ENCODE results near the gene APOA4. TPM values are rescaled to one million over a fixed set of nuclear protein-coding genes. Genes with fewer than 3 reads are reported as not detected.

Gene APOA4
- total and polyA plus RNA-seq, 2 of the 13 experiments (the other 11 are each of a cell fraction or from before 2014, with no cell fraction given): 3.8 to 7.2 TPM

DNA sequence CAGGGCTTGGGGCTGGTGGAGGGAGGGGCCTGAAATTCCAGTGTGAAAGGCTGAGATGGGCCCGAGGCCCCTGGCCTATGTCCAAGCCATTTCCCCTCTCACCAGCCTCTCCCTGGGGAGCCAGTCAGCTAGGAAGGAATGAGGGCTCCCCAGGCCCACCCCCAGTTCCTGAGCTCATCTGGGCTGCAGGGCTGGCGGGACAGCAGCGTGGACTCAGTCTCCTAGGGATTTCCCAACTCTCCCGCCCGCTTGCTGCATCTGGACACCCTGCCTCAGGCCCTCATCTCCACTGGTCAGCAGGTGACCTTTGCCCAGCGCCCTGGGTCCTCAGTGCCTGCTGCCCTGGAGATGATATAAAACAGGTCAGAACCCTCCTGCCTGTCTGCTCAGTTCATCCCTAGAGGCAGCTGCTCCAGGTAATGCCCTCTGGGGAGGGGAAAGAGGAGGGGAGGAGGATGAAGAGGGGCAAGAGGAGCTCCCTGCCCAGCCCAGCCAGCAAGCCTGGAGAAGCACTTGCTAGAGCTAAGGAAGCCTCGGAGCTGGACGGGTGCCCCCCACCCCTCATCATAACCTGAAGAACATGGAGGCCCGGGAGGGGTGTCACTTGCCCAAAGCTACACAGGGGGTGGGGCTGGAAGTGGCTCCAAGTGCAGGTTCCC lies 6.5 kb upstream of the APOA4 start, which contains the start of gene APOC3 (continued):
- TF ChIP-seq, protein P1, sequence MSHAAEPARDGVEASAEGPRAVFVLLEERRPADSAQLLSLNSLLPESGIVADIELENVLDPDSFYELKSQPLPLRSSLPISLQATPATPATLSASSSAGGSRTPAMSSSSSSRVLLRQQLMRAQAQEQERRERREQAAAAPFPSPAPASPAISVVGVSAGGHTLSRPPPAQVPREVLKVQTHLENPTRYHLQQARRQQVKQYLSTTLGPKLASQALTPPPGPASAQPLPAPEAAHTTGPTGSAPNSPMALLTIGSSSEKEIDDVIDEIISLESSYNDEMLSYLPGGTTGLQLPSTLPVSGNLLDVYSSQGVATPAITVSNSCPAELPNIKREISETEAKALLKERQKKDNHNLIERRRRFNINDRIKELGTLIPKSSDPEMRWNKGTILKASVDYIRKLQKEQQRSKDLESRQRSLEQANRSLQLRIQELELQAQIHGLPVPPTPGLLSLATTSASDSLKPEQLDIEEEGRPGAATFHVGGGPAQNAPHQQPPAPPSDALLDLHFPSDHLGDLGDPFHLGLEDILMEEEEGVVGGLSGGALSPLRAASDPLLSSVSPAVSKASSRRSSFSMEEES (CRISPR knock-in tag; IDR thresholded peaks at IDR 0.05): 0 out of 2 replicates have a peak, but pooled peaks have one; percentile 15
- TF ChIP-seq MXD4 (CRISPR knock-in tag; IDR thresholded peaks at IDR 0.05) (peak; percentile 48; the same call in 1 of the 2 replicates), ZNF678 (CRISPR knock-in tag; IDR thresholded peaks at IDR 0.05) (no peak; the same call in 1 of the 2 replicates), HNRNPH1 (optimal IDR thresholded peaks at IDR 0.05; ENCODE audit: low read depth, low read length) (peak; percentile 35), PRMT3 (CRISPR knock-in tag; IDR thresholded peaks at IDR 0.05; ENCODE audit: borderline replicate concordance, low read depth) (no peak), HMG20A (CRISPR knock-in tag; IDR thresholded peaks at IDR 0.05; ENCODE audit: borderline replicate concordance) (peak; percentile 22; the same call in 1 of the 2 replicates), ZNF75D (CRISPR knock-in tag; IDR thresholded peaks at IDR 0.05; ENCODE audit: borderline replicate concordance) (no peak), PHF21A (CRISPR knock-in tag; IDR thresholded peaks at IDR 0.05) (peak; percentile 89), ZNF326 (CRISPR knock-in tag; IDR thresholded peaks at IDR 0.05; ENCODE audit: borderline replicate concordance) (no peak), REXO4 (CRISPR knock-in tag; IDR thresholded peaks at IDR 0.05; ENCODE audit: borderline replicate concordance) (no peak), KLF13 (CRISPR knock-in tag; IDR thresholded peaks at IDR 0.05) (no peak), HDAC2 (CRISPR knock-in tag; IDR thresholded peaks at IDR 0.05) (peak; percentile 60), NPAS2 (CRISPR knock-in tag; IDR thresholded peaks at IDR 0.05; ENCODE audit: borderline replicate concordance) (no peak), ZNF44 (CRISPR knock-in tag; IDR thresholded peaks at IDR 0.05) (no peak)
- TF ChIP-seq, protein P2, sequence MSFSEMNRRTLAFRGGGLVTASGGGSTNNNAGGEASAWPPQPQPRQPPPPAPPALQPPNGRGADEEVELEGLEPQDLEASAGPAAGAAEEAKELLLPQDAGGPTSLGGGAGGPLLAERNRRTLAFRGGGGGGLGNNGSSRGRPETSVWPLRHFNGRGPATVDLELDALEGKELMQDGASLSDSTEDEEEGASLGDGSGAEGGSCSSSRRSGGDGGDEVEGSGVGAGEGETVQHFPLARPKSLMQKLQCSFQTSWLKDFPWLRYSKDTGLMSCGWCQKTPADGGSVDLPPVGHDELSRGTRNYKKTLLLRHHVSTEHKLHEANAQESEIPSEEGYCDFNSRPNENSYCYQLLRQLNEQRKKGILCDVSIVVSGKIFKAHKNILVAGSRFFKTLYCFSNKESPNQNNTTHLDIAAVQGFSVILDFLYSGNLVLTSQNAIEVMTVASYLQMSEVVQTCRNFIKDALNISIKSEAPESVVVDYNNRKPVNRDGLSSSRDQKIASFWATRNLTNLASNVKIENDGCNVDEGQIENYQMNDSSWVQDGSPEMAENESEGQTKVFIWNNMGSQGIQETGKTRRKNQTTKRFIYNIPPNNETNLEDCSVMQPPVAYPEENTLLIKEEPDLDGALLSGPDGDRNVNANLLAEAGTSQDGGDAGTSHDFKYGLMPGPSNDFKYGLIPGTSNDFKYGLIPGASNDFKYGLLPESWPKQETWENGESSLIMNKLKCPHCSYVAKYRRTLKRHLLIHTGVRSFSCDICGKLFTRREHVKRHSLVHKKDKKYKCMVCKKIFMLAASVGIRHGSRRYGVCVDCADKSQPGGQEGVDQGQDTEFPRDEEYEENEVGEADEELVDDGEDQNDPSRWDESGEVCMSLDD (CRISPR knock-in tag; IDR thresholded peaks at IDR 0.05; ENCODE audit: borderline replicate concordance): peak; percentile 84
- TF ChIP-seq, protein P3, sequence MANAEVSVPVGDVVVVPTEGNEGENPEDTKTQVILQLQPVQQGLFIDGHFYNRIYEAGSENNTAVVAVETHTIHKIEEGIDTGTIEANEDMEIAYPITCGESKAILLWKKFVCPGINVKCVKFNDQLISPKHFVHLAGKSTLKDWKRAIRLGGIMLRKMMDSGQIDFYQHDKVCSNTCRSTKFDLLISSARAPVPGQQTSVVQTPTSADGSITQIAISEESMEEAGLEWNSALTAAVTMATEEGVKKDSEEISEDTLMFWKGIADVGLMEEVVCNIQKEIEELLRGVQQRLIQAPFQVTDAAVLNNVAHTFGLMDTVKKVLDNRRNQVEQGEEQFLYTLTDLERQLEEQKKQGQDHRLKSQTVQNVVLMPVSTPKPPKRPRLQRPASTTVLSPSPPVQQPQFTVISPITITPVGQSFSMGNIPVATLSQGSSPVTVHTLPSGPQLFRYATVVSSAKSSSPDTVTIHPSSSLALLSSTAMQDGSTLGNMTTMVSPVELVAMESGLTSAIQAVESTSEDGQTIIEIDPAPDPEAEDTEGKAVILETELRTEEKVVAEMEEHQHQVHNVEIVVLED (CRISPR knock-in tag; IDR thresholded peaks at IDR 0.05; ENCODE audit: borderline replicate concordance): no peak
- TF ChIP-seq, protein P4, sequence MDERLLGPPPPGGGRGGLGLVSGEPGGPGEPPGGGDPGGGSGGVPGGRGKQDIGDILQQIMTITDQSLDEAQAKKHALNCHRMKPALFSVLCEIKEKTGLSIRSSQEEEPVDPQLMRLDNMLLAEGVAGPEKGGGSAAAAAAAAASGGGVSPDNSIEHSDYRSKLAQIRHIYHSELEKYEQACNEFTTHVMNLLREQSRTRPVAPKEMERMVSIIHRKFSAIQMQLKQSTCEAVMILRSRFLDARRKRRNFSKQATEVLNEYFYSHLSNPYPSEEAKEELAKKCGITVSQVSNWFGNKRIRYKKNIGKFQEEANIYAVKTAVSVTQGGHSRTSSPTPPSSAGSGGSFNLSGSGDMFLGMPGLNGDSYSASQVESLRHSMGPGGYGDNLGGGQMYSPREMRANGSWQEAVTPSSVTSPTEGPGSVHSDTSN (CRISPR knock-in tag; IDR thresholded peaks at IDR 0.05): no peak
- TF ChIP-seq, protein P5, sequence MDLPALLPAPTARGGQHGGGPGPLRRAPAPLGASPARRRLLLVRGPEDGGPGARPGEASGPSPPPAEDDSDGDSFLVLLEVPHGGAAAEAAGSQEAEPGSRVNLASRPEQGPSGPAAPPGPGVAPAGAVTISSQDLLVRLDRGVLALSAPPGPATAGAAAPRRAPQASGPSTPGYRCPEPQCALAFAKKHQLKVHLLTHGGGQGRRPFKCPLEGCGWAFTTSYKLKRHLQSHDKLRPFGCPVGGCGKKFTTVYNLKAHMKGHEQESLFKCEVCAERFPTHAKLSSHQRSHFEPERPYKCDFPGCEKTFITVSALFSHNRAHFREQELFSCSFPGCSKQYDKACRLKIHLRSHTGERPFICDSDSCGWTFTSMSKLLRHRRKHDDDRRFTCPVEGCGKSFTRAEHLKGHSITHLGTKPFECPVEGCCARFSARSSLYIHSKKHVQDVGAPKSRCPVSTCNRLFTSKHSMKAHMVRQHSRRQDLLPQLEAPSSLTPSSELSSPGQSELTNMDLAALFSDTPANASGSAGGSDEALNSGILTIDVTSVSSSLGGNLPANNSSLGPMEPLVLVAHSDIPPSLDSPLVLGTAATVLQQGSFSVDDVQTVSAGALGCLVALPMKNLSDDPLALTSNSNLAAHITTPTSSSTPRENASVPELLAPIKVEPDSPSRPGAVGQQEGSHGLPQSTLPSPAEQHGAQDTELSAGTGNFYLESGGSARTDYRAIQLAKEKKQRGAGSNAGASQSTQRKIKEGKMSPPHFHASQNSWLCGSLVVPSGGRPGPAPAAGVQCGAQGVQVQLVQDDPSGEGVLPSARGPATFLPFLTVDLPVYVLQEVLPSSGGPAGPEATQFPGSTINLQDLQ (CRISPR knock-in tag; IDR thresholded peaks at IDR 0.05): no peak; the same call in 1 of the 2 replicates

Measured in HepG2 (cell line).